ENCODE data around the gene MOB3B.
"Not testable (repeated sequence)": the region's sequence is repeated elsewhere in the genome, so short reads cannot be mapped to it uniquely, and the experiment has no call there.

MOB3B gene

GRCh38 chr9:27473111-27473529, 56.5 kb downstream of the MOB3B start:
- no peak for DNase-seq

GRCh38 chr9:27472195-27472594, 57.4 kb downstream of the MOB3B start:
- no peak for DNase-seq

GRCh38 chr9:27471789-27472188, 57.8 kb downstream of the MOB3B start:
- DNase-seq, result no peak

- DNase-seq, result no peak
These were observed 58.2 kb downstream of the MOB3B start for GRCh38 chr9:27471366-27471765.

- DNase-seq, result no peak
These were observed 59.2 kb downstream of the MOB3B start for GRCh38 chr9:27470291-27470856.

- DNase-seq, result no peak
These were observed 60.1 kb downstream of the MOB3B start for GRCh38 chr9:27469550-27469949.

- DNase-seq, result no peak
These were observed 61.0 kb downstream of the MOB3B start for GRCh38 chr9:27468462-27469110.

GRCh38 chr9:27468000-27468399, 61.6 kb downstream of the MOB3B start:
- DNase-seq, result no peak

GRCh38 chr9:27467486-27467885, 62.1 kb downstream of the MOB3B start:
- DNase-seq, result no peak

GRCh38 chr9:27466516-27466915, 63.1 kb downstream of the MOB3B start:
- DNase-seq, result not testable (repeated sequence)

- not testable (repeated sequence) for DNase-seq
These were observed 64.7 kb downstream of the MOB3B start for GRCh38 chr9:27464950-27465349.

- DNase-seq, result no peak
These were observed 66.8 kb downstream of the MOB3B start for GRCh38 chr9:27462846-27463245.

- no peak for DNase-seq
These were observed 67.2 kb downstream of the MOB3B start for GRCh38 chr9:27462434-27462833.

- no peak for DNase-seq
These were observed 69.2 kb downstream of the MOB3B start for GRCh38 chr9:27460226-27461023.

- DNase-seq, result no peak
These were observed 72.2 kb downstream of the MOB3B start for GRCh38 chr9:27457445-27457844.

GRCh38 chr9:27453860-27454553, 75.6 kb downstream of the MOB3B start:
- DNase-seq, result no peak

GRCh38 chr9:27451207-27451797, 78.3 kb downstream of the MOB3B start:
- DNase-seq, result no peak

- no peak for DNase-seq
These were observed 78.9 kb downstream of the MOB3B start for GRCh38 chr9:27450752-27451151.

GRCh38 chr9:27448356-27448755, 81.3 kb downstream of the MOB3B start:
- DNase-seq, result not testable (repeated sequence)

- DNase-seq, result peak; percentile 53
These were observed 82.5 kb downstream of the MOB3B start for GRCh38 chr9:27447031-27447683.

- no peak for DNase-seq
These were observed 83.9 kb downstream of the MOB3B start for GRCh38 chr9:27445688-27446087.

GRCh38 chr9:27445057-27445595, 84.5 kb downstream of the MOB3B start:
- DNase-seq, result no peak

All from NCI-H187 treated with DMSO at 0.1 percent for 48 hours (cell line).